ENCODE measurements around the gene PLEKHG3. TPM values are rescaled to one million over a fixed set of nuclear protein-coding genes. Genes with fewer than 3 reads are reported as not detected.

The PLEKHG3 gene
- total and polyA plus RNA-seq, 2 of the 13 experiments (the other 11 are each of a cell fraction or from before 2014, with no cell fraction given) = 7.1 to 9.8 TPM

GRCh38 chr14:64720131-64720576, 15.9 kb downstream of the PLEKHG3 start (continued):
- TF ChIP-seq ISX (CRISPR knock-in tag; conservative IDR thresholded peaks at IDR 0.05) = no peak
- no peak for TF ChIP-seq CBX5 (CRISPR knock-in tag; IDR thresholded peaks at IDR 0.05; ENCODE audit: borderline replicate concordance)
- peak; percentile 22; the same call in 1 of the 2 replicates for TF ChIP-seq ZNF335 (CRISPR knock-in tag; IDR thresholded peaks at IDR 0.05)
- no peak for TF ChIP-seq ZNF496 (CRISPR knock-in tag; IDR thresholded peaks at IDR 0.05; ENCODE audit: insufficient replicate concordance)
- TF ChIP-seq NPAS2 (CRISPR knock-in tag; IDR thresholded peaks at IDR 0.05; ENCODE audit: borderline replicate concordance) = no peak
- peak; percentile 76 for TF ChIP-seq RARA (CRISPR knock-in tag; IDR thresholded peaks at IDR 0.05)
- TF ChIP-seq MZF1 (CRISPR knock-in tag; IDR thresholded peaks at IDR 0.05; ENCODE audit: borderline replicate concordance) = no peak
- TF ChIP-seq, protein P1, sequence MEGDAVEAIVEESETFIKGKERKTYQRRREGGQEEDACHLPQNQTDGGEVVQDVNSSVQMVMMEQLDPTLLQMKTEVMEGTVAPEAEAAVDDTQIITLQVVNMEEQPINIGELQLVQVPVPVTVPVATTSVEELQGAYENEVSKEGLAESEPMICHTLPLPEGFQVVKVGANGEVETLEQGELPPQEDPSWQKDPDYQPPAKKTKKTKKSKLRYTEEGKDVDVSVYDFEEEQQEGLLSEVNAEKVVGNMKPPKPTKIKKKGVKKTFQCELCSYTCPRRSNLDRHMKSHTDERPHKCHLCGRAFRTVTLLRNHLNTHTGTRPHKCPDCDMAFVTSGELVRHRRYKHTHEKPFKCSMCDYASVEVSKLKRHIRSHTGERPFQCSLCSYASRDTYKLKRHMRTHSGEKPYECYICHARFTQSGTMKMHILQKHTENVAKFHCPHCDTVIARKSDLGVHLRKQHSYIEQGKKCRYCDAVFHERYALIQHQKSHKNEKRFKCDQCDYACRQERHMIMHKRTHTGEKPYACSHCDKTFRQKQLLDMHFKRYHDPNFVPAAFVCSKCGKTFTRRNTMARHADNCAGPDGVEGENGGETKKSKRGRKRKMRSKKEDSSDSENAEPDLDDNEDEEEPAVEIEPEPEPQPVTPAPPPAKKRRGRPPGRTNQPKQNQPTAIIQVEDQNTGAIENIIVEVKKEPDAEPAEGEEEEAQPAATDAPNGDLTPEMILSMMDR (CRISPR knock-in tag; IDR thresholded peaks at IDR 0.05) = no peak
- peak; percentile 70 for TF ChIP-seq ZNF644 (CRISPR knock-in tag; IDR thresholded peaks at IDR 0.05; ENCODE audit: low read depth)
- TF ChIP-seq MXI1 (IDR thresholded peaks at IDR 0.05; ENCODE audit: borderline replicate concordance, low read depth, low read length) = no peak
- TF ChIP-seq GFI1 (CRISPR knock-in tag; IDR thresholded peaks at IDR 0.05; ENCODE audit: borderline replicate concordance) = no peak
- TF ChIP-seq ZBTB1 (CRISPR knock-in tag; IDR thresholded peaks at IDR 0.05; ENCODE audit: borderline replicate concordance) = no peak
- TF ChIP-seq YY1 (IDR thresholded peaks at IDR 0.05; ENCODE audit: insufficient read depth, insufficient replicate concordance, low read depth, low read length) = peak; percentile 13
- TF ChIP-seq, protein P2, sequence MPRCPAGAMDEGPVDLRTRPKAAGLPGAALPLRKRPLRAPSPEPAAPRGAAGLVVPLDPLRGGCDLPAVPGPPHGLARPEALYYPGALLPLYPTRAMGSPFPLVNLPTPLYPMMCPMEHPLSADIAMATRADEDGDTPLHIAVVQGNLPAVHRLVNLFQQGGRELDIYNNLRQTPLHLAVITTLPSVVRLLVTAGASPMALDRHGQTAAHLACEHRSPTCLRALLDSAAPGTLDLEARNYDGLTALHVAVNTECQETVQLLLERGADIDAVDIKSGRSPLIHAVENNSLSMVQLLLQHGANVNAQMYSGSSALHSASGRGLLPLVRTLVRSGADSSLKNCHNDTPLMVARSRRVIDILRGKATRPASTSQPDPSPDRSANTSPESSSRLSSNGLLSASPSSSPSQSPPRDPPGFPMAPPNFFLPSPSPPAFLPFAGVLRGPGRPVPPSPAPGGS (CRISPR knock-in tag; IDR thresholded peaks at IDR 0.05) = no peak
- no peak for TF ChIP-seq TBL1XR1 (IDR thresholded peaks at IDR 0.05; ENCODE audit: borderline replicate concordance, low read length, partially characterized antibody)
- TF ChIP-seq ZFY (CRISPR knock-in tag; IDR thresholded peaks at IDR 0.05) = no peak
- TF ChIP-seq BORCS8-MEF2B (CRISPR knock-in tag; IDR thresholded peaks at IDR 0.05) = no peak
- peak; percentile 44; the same call in 1 of the 2 replicates for TF ChIP-seq HOMEZ (CRISPR knock-in tag; IDR thresholded peaks at IDR 0.05; ENCODE audit: low read depth)
- TF ChIP-seq ZNF773 (CRISPR knock-in tag; IDR thresholded peaks at IDR 0.05; ENCODE audit: borderline replicate concordance) = no peak
- TF ChIP-seq, protein P3, sequence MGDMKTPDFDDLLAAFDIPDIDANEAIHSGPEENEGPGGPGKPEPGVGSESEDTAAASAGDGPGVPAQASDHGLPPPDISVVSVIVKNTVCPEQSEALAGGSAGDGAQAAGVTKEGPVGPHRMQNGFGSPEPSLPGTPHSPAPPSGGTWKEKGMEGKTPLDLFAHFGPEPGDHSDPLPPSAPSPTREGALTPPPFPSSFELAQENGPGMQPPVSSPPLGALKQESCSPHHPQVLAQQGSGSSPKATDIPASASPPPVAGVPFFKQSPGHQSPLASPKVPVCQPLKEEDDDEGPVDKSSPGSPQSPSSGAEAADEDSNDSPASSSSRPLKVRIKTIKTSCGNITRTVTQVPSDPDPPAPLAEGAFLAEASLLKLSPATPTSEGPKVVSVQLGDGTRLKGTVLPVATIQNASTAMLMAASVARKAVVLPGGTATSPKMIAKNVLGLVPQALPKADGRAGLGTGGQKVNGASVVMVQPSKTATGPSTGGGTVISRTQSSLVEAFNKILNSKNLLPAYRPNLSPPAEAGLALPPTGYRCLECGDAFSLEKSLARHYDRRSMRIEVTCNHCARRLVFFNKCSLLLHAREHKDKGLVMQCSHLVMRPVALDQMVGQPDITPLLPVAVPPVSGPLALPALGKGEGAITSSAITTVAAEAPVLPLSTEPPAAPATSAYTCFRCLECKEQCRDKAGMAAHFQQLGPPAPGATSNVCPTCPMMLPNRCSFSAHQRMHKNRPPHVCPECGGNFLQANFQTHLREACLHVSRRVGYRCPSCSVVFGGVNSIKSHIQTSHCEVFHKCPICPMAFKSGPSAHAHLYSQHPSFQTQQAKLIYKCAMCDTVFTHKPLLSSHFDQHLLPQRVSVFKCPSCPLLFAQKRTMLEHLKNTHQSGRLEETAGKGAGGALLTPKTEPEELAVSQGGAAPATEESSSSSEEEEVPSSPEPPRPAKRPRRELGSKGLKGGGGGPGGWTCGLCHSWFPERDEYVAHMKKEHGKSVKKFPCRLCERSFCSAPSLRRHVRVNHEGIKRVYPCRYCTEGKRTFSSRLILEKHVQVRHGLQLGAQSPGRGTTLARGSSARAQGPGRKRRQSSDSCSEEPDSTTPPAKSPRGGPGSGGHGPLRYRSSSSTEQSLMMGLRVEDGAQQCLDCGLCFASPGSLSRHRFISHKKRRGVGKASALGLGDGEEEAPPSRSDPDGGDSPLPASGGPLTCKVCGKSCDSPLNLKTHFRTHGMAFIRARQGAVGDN (CRISPR knock-in tag; IDR thresholded peaks at IDR 0.05) = no peak
- TF ChIP-seq SIX1 (CRISPR knock-in tag; IDR thresholded peaks at IDR 0.05; ENCODE audit: borderline replicate concordance) = no peak
